Stimulated activated CD8-positive, alpha-beta memory T cell treated with anti-CD3 and anti-CD28 coated beads, Interleukin-15, amount 100 ng/mL, for 24 hours (primary cell): ENCODE measurements around the gene GGT7.
"Not testable (repeated sequence)": the region's sequence is repeated elsewhere in the genome, so short reads cannot be mapped to it uniquely, and the experiment has no call there.

Experiments used
- DNase-seq: peaks from one replicate; pipeline ENCODE4 v3.0.0-alpha.2; 2020; ENCODE audit warnings: low read depth

Gene GGT7

GRCh38 chr20:34883087-34883688 is 10.5 kb upstream of the GGT7 start:
- no peak for DNase-seq

GRCh38 chr20:34881689-34882088 is 9.0 kb upstream of the GGT7 start:
- no peak for DNase-seq

- DNase-seq: not testable (repeated sequence)
Observed at GRCh38 chr20:34880971-34881370, 8.3 kb upstream of the GGT7 start.

- no peak for DNase-seq
Observed at GRCh38 chr20:34880215-34880850, 7.7 kb upstream of the GGT7 start.

- DNase-seq: peak; percentile 96
Observed at GRCh38 chr20:34876406-34877282, 4.0 kb upstream of the GGT7 start, which contains the start of gene ACSS2. TSS of gene ACSS2 (plus strand) at chr20:34876612. CDS start at chr20:34876646, 34 bp downstream.

GRCh38 chr20:34875642-34876405 is 3.2 kb upstream of the GGT7 start:
- no peak for DNase-seq

- no peak for DNase-seq
Observed at GRCh38 chr20:34874094-34874654, 1.5 kb upstream of the GGT7 start.

- DNase-seq: no peak
Observed at GRCh38 chr20:34873583-34874093, 982 bp upstream of the GGT7 start.

GRCh38 chr20:34871966-34872621 is 562 bp downstream of the GGT7 start:
- DNase-seq: no peak

GRCh38 chr20:34871320-34871926 is 1.2 kb downstream of the GGT7 start:
- no peak for DNase-seq

GRCh38 chr20:34864216-34864615 is 8.4 kb downstream of the GGT7 start:
- DNase-seq: no peak

GRCh38 chr20:34863421-34863965 is 9.2 kb downstream of the GGT7 start:
- DNase-seq: no peak

GRCh38 chr20:34862724-34863123 is 9.9 kb downstream of the GGT7 start:
- no peak for DNase-seq

- DNase-seq: no peak
Observed at GRCh38 chr20:34861386-34862084, 11.1 kb downstream of the GGT7 start.

- no peak for DNase-seq
Observed at GRCh38 chr20:34859826-34860545, 12.7 kb downstream of the GGT7 start.

- no peak for DNase-seq
Observed at GRCh38 chr20:34859367-34859766, 13.3 kb downstream of the GGT7 start.

- no peak for DNase-seq
Observed at GRCh38 chr20:34852298-34852697, 20.4 kb downstream of the GGT7 start.

- no peak for DNase-seq
Observed at GRCh38 chr20:34850969-34851368, 21.7 kb downstream of the GGT7 start.

GRCh38 chr20:34849778-34850177 is 22.9 kb downstream of the GGT7 start:
- DNase-seq: no peak
